Transverse colon (tissue), 4 donors: ENCODE results near the gene TM9SF1.

Source experiments
- EP300 ChIP-seq: sonication (generic); formaldehyde crosslinking; IDR thresholded peaks from one replicate; pipeline ENCODE4 v1.6.1; 2017; ENCODE audit warnings: antibody characterized with exemption, low read depth
- POLR2A ChIP-seq: fragments of 450-650 bp; IDR thresholded peaks from one replicate; pipeline ENCODE4 v1.6.1; 2016; ENCODE audit warnings: antibody characterized with exemption, mild to moderate bottlenecking, moderate library complexity
- POLR2AphosphoS5 ChIP-seq, 3 donors: sonication (generic); formaldehyde crosslinking; IDR thresholded peaks; one replicate each; pipeline ENCODE4 v1.6.1; 2016; ENCODE audit warnings: antibody characterized with exemption in 3 of 3
- TF ChIP-seq, protein P1 (sequence below), 5 experiments: fragments of 200-600 bp in 3 of 5; fragments of 450-650 bp in 2 of 5; sonication (generic) in 3 of 5; IDR thresholded peaks; 1 replicate in 2 of 5; 2 replicates in 3 of 5; pipeline ENCODE4 v1.5.1; 2016 to 2017; ENCODE audit warnings: antibody characterized with exemption in 5 of 5, inconsistent platforms in 3 of 5, mild to moderate bottlenecking in 2 of 5, moderate library complexity in 1 of 5

DNA sequence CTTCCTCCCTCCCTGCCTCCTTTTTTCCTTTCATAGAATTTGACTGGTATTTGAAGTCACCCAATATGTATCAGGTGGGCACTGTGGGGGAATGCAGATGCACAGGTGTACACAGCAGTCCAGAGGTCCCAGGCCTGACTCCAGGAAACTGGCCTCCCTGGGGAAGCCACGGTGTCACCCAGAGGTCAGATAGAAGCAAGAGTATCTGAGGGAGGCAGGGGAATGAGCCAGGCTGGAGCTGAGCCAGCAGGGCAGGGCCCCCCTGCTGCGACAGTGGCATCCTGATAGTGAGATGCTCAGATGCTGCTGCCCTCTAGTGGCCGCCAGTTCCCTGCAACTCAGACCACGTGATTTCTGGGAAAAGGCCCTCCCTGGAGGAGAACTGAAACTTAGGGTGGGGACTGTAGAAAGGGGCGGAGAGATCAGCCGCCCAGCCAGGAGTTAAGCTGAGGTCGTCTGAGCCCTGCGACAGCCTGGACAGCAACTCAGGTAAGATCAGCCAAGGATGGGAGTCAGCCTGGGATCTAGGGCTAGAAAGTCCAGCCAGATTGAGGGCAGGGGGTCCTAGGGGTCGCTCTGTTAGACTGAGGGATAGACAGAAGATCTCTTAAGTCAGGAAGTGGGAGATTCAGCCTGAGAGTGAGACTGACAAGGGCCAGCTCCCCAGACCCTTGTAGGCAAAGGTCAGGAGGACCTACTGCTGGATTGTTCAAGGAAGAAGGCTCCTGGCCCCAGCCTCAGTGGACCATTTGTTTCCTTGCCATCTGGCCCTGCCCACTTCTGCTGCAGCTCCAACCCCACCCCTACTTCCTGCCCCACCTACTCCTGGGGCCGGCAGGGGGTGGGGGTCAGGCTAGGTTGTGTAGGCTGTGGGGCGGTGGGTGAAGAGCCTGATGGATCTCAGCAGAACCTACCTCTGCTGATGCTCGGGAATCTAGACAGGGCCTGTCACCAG lies 34.1 kb downstream of the TM9SF1 start, which contains the start of gene IRF9:
- TF ChIP-seq, protein P1, sequence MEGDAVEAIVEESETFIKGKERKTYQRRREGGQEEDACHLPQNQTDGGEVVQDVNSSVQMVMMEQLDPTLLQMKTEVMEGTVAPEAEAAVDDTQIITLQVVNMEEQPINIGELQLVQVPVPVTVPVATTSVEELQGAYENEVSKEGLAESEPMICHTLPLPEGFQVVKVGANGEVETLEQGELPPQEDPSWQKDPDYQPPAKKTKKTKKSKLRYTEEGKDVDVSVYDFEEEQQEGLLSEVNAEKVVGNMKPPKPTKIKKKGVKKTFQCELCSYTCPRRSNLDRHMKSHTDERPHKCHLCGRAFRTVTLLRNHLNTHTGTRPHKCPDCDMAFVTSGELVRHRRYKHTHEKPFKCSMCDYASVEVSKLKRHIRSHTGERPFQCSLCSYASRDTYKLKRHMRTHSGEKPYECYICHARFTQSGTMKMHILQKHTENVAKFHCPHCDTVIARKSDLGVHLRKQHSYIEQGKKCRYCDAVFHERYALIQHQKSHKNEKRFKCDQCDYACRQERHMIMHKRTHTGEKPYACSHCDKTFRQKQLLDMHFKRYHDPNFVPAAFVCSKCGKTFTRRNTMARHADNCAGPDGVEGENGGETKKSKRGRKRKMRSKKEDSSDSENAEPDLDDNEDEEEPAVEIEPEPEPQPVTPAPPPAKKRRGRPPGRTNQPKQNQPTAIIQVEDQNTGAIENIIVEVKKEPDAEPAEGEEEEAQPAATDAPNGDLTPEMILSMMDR (IDR thresholded peaks at IDR 0.05), result peak; percentile 93 to 99 (median 96)
- TF ChIP-seq EP300, result peak; percentile 61
- peak; percentile 75 for TF ChIP-seq POLR2A
- peak; percentile 84 to 89 (median 88) for TF ChIP-seq POLR2AphosphoS5 (IDR thresholded peaks at IDR 0.05)
